T-helper 2 cell treated with Interferon-gamma antibody and Interleukin-4, amounts not matched to agents 100 ng/mL and 5 ng/mL, for 36 hours (primary cell): Measurements from ENCODE around the gene SH2D7. TPM values are rescaled to one million over a fixed set of nuclear protein-coding genes. Genes with fewer than 3 reads are reported as not detected.

Experiments
- intact Hi-C: fragments of 100-400 bp; cut with micrococcal nuclease; formaldehyde crosslinking; loops from one replicate; pipeline ENCODE4 v1.15.1; 2023
- total RNA-seq: library from RNA; stranded (reverse); gene quantifications from 2 replicates; pipeline ENCODE4 v1.2.3, GENCODE V29; 2022

Gene SH2D7
- total RNA-seq, 1 donor from 2014 or later, result 0.34 TPM

DNA sequence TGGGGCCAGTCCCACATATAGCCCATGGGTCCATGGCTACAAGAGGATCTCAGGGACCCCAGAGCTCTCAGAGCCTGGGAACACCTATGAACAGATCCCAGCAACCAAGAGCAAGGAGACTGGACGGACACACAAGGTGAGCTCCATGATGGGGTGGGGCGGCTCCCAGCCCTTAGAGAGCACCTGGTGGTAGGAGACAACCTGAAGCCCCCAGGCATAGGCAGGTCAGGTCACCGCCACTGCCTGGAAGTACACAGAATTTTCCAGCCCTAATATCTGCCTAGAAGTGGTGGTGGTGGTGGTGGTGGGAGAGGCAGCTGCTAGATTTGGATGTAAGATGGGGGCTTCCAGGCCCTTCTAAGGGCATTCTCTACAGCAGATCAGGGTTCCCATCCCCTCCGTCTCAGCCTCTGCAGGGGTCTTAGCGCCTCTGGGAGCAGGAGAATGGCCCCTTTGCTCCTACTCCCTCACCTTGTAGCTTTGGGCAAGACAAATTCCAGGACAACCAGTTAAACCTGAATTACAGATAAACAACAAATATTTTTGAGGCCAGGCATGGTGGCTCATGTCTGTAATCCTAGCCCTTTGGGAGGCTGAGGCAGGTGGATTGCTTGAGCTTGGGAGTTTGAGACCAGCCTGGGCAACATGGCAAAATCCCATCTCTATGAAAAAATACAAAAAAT, 9.2 kb downstream of the SH2D7 start:
- intact Hi-C loops, result no loop called here

DNA sequence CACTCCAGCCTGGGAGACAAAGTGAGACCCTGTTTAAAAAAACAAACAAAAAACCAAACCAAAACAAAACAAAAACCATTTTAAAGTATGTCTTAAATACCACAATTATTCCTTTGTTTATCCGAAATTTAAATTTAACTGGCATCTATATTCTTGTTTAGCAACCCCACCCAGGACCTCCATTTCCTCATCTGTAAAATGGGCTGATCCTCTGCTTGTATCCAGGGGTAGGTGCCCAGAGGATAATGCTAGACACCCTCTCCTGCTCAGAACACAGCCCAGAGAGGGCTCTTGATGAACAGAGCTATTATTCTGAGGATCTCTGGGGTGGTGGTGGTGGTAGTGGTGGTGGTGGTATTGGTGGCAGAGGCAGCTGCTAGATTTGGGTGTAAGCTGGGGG, 9.8 kb downstream of the SH2D7 start:
- intact Hi-C loops, result no loop called here

DNA sequence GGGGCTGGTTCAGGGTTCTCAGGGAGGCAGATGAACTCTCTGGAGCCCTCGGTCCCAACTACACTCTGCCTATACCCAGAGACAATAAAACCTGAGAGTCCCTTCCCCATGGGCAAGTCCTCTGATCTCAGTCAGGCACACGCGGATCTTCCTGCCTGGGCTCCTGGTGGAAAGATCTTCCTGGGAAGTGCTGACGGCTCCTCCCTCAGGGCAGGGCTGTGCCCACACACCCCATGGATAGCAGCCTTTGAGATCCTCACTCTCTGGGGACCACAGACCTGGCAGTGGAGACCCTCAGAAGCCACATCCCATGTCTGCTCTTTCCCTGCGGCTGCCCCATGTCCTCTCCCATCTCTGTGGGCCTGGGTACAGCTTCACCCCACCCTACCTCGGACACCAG, 10.4 kb downstream of the SH2D7 start:
- intact Hi-C loops, result no loop called here

DNA sequence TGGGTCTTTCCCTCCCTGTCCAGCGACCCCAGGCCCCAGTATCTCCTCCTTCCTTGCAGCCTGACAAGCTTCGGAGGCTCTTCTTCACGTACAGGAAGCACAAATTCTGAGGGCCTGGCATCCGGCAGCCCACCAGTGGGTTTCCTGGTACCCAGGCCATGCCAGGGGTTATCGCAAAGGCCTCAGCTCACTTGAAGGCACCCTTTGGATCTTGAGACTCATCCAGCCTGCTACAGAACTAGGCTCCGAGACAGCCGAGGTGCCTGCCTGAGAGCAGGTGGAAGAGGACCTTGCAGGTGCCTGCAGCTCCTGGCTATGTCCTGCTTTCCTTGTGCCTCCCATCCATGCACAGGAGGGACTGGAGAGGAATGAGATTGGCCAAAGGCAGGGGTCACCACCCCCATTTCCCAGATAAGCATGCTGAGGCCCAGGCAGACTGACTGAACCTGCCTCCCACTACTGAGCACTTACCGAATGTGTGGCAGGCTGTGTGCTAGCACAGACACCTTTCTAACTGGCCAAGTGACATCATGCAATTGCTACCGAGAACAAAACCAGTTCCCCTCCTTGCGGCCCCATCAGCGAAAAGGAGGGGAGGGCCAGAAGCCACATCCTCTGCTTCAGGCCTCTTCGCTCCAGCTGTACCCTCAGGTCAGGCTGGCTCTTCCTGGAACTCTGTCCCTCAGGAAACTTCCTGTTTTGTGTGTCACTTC, 11.2 kb downstream of the SH2D7 start:
- intact Hi-C loops, result loop anchor here (1.0 kb wide), 1 partner anchor 69 kb away; no protein-coding TSS in a partner anchor

DNA sequence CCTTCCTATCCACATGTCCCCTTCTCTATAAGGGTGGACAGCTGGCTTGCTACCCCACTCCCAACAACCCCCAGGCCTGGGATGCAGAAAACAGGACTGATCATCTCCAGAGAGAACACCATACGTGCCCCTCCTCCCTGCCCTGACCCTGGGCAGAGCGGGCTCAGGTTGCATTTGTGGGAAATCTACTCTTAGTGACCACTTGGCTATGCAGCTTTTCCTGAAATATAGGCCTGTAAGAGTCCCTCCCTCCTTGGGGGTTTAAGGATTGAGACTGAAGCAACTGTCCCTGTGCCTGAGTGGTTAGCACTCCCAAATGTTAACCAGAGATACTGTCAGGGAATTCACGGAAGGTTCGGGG, 11.7 kb downstream of the SH2D7 start:
- intact Hi-C loops, result loop anchor here (1.0 kb wide), 1 partner anchor 70 kb away; no protein-coding TSS in a partner anchor

DNA sequence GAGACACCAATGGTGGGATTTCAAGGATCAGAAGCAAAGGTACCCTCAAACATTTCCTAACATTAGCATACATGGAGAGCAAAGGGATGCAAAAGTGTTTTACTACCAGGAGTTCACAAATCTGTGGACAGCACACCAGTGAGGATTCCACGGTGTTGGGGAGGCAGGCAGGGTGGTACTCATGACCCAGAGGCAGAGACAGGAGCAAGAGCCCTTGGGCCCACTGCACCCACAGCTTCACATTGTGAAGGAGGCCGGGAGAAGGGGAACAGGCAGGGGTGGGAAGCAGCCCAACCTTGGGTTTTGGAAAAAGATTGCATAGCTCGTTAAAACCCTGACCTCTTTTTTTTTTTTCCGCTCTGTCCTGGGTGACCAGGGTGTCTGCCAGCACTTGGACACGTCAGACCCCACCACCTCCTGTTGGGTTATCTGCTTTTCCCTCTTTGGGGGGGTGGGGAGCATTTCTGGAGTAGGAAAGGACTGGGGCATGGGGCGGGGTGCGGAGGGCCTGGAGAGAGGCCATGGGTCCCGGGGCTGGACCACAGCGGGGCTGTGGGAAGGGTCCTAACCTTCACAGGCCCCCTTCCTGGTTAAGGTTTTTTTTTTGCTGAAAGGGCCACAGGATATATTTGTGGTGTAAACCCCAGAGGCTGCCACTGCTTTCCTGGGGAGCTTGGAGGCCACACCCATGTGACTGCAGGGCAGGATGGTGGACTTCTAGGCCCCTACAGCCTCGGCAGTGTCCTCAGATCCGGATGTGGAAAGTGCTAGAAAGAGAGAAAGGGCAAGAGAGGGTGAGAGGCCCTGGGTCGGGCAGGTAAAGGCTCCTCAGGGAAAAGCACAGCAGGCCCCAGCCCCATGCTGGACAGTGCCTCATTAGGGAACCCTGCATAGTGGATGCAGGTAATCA, 12.5 kb downstream of the SH2D7 start:
- intact Hi-C loops, result loop anchor here (1.0 to 5.0 kb wide), 2 partner anchors 38 to 71 kb away; no protein-coding TSS in a partner anchor

DNA sequence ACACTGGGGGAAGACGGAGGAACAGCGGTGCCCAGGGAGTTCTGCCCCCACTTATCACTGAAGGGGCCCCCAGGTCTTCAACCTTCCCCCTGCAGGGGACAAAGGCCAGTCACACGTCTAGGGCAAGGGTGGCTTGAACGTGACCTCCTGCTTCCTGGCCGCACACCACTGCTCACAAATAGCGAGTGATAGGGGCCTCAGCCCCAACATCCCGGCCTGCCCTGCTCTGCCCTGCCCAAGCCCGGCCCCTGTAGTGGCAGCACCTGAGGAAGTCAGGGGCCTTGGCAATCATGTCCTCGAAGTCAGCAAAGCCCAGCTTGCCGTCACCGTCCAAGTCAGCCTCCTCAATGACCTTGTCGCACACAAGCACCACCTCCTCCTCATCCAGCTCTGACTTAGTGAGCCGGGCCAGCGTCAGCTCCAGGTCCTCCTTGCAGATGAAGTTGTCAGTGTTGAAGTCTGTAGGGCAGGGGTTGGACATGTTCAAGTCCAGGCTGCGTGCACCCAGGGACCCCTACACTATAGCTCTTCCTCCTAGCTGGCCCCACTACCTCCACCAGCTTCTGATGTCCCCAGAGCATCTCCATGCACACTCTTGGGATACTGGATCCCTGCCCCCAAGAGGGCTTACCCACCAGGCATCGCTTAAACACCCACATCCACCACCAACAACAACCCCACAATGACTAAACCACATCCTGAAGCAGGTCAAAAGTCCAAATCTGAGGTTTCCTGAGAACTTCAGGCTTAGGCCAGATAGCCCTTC, 13.3 kb downstream of the SH2D7 start:
- intact Hi-C loops, result loop anchor here (5.0 kb wide), 1 partner anchor 38 kb away; no protein-coding TSS in a partner anchor

DNA sequence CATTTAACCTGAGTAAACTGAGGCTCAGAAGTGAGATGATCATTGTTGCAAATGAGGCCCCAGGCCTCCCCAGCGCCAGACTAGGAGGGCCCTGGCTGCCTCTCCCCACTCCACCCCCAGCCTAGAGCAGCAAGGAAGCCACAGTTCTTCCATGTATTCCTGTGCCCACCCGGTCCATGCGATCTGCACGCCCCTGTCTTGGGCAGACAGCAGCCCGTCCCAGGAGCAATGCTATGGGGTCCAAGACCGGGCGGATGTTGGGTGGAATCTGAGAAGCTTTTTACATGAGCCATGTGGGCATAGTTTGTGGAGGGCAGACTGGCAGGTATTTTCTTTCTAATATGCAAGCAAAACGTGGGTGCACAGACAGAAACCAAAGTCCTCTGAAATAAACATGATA, 15.1 kb downstream of the SH2D7 start:
- intact Hi-C loops, result loop anchor here (5.0 kb wide), 1 partner anchor 40 kb away; no protein-coding TSS in a partner anchor

DNA sequence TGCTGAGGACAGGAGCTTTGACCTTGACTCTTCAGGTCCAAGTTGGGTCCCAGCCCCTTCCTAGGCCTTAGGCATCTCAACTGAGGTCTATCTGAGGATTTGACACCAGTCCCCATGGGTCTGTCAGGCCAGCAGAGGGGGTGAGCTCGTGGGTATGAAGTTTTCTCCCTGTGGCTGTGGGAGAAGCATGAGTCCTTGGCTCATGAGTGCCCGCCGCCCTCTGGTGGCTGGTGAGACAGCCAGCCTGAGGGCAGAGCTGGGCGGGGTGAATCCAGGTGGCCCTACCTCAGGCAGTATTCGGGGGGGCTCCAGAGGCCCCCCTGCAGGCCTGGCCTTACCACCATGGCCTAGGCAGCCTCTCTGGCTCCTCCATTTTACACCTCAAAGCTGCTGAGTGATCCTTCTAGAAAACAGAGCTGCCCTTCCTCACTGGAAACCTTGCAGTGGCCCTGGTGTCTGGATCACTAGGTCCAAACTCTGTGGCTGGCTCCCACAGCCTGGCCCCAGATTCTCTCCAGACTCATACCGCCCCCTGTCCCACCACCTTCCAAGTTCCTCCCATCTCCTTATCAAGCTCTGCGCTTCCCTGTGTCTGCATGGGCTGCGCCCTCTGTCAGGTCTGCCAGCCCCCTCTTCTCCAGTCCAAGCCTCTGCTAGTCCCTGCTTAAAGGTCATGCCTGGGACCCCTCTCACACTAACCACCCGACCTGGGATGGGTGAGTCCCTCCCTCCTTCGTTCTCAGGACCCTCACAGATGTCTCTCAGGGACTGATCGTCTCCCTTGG, 16.1 kb downstream of the SH2D7 start:
- intact Hi-C loops, result loop anchor here (1.0 to 5.0 kb wide), 3 partner anchors 41 to 149 kb away; no protein-coding TSS in a partner anchor

DNA sequence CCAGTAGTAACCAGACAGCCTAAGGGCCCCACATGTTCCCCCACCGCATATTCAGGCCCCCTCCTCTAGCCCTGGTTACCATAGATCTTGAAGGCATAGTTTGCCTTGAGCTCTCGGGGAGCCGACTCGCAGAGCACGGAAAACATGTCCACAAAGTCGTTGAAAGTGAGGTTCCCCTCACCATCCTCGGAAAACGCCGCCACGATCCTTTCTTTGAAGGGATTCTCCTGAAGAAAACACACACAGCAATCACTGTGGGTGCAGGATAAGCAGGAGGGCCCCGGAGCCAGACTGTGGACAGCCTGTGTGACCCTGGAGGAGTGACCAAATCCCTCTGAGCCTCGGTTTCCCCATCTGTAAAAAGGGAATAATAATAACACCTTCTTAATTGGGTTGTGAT, 16.8 kb downstream of the SH2D7 start:
- intact Hi-C loops, result loop anchor here (5.0 kb wide), 1 partner anchor 42 kb away; no protein-coding TSS in a partner anchor

DNA sequence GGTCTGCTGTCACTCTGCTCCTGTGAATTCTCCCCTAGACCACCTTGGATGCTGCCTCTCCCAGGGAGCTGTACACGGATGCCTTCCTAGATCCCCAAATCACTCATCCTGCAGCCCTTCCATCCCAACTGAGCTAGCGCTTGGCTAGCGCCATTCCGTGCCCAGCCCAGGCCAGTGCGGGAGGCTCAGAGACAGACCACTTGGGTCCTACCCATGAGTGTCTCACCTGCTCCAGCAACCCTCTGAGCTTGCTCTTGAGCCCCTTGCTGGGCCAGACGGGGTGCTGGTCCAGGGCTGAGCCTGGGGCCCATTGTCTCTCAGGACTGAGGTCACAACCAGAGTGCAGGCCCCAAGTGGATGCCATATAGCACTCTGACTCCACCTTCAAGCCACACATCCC, 17.7 kb downstream of the SH2D7 start:
- intact Hi-C loops, result no loop called here

DNA sequence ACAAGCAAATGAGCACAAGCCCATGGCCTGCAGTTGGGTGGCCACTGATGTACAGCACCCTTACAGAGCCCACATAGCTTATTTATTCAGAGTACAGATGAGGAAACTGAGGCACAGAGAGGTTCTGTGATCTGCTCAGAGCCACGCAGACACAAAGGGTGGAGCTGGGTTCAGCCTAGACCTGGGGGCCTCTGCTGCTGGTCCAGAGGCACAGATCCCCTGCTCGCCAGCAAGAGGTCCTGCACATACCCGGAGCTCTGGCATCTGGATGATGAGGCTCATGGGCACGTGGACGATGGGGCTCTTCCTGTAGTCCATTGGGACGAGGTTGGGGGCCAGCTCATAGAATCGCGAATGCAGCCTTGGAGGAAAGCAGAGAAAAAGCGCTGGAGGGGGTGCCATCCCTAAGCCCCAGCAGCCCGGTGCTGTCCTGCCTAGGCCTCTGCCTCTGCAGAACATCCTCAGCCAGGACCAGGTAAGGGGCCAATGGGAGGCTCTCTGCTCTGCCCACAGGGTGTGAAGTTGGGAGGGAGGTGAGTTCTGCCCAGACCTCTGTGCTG, 18.6 kb downstream of the SH2D7 start:
- intact Hi-C loops, result no loop called here

DNA sequence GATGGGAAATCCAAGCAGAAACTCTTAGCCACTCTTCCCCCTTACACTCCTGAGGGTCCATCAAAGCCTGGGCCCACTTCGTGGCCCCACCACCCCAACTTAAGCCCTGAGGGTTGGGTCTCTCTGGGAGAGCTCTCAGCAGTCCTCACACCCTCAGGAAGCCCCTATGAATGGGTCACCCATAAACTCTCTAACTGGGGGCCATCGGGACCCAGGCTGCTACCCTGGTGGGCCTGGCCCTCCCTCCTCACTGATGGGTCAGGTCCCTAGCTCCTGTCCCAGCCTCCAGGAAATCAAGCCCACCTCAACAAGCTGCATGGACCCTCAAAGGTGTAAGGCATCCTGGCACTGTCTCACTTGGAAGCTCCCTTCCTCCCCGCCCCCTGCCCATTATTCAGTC, 19.4 kb downstream of the SH2D7 start:
- intact Hi-C loops, result no loop called here

DNA sequence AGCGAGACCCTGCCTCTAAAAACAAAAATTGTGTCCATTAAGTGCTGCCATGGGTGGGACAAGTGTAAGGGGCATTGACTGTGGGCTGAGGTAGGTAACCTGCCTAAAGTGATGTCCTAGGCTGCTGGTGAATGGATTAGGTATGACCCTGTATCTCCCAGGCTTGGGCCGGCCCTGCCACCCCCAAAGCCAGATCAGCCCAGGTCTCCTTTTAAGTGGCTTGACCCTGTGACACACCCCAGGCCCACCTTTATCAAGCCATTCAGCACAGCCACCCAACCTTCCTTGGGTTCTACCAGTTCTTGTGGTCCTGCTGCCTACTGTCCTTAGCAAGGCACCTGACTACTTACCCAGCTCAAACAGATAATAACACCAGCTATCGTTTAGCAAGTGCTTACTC, 20.2 kb downstream of the SH2D7 start:
- intact Hi-C loops, result no loop called here

DNA sequence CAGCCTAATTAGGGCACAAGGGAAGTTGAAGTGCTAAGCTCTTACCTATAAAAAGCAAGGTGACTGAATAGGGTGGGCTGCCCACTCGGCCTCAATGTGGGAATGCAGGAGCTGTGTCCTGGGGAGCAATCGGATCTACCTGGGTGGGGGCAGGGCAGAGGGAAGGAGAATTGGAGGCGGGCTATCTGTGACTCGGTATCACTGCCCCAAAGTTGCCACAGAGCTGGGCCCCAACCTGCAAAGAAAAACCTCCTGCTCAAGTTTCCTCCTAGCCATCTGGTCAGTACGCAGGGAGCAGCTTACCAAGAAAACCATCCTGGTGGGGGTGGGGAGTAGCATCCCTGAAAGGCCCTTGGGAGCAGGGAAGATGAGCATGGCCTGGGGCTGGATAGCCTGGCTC, 28.2 kb downstream of the SH2D7 start:
- intact Hi-C loops, result no loop called here

DNA sequence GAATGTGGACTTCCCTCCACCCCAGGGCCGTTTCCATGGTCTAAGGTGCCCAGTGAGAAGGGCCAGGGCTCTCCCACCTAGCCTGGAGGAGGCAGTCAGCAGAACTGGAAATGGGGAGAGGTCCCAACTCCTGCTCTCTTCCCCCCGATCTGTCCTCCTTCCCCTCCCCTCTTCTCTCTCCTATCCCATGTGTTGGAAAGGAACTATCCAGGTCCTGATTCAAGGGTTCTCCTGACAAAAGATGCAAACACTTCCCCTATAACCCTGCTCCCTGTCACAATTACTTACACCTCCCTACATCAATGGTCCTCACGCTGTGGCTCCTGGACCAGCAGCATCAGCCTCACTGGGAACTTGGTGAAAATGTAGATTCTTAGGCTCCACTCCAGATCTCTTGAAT, 32.9 kb downstream of the SH2D7 start:
- intact Hi-C loops, result no loop called here

DNA sequence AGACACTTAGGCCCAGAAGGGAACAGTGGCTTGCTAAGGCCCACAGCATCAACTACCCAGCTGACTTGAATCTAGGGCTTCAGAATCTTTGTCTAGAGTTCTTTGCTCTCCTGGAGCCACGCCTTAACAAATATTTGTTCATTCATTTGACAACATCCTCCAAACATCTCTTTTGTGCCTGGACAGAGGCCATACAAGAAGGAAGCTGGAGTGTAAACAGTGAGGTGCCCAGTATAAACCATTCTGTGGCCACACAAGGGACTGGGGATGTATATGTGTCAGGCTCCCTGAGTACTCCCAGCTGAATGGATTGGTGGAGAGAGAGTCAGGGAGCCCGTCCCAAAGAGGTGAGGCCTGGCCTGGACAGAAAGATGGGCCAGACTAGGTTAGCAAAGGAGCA, 35.5 kb downstream of the SH2D7 start:
- intact Hi-C loops, result no loop called here

DNA sequence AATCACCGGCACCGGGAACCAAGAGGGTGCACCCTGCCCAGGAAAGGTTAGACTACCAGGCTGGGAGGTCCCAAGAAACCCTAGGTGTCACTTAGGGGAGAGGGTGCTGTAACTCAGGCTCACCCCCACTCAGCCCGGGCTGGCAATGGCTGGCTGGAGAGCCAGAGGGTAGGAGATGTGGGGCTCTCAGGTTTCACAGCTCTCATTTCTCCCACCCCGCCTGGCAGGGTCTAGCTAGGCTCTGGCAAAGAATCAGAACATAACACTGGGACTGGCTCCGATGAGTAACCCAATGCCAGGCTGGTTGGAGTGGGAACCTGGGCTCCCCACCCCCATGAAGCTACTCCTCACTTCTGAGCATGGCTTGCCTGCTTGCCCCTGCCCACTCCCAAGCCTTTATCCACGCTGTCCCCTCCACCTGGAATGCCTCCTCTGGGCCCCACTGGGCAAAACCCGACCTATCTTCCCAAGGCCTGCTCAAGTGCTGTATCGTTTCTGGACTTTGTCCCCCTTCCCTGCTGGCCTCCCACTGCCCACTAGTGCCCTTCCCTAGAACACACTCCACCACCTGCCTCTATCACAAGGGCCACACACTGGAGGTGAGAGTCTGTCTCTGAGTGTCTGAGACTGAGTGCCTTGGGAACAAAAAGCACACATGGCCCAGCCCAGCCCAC, 36.9 kb downstream of the SH2D7 start:
- intact Hi-C loops, result no loop called here

DNA sequence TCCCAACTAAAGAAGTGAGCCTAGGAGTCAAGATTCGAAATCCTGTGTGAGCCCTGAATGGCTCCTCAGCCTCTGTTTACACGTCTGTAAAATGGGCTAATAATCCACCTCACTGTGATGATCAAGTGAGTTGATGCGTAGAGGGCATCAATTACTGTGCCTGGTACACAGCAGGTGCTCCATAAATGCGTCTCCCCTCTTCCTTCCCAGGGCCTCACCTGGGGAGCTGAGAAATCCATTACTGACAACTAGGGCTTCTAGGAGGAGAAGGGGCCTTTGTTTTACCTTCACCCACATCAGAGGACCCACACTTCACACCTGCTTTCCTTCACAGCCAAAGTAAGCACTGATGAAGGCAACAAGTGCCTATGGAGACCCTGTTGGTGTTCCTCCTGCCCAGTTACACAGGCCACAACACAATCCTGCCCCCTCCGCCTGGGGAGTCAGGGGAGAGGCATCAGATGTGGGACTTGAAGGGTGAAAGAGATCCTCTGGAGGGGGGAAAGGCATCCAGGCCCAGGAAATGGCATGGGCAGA, 37.5 kb downstream of the SH2D7 start:
- intact Hi-C loops, result loop anchor here (5.0 kb wide), 1 partner anchor 37 kb away; no protein-coding TSS in a partner anchor
